ENCODE results near the gene SYT6. TPM values are rescaled to one million over a fixed set of nuclear protein-coding genes. Genes with fewer than 3 reads are reported as not detected.

The SYT6 gene
- total and polyA plus RNA-seq, 2 donors (not counting 1 experiment from before 2014, with no cell fraction given) = not detected

GRCh38 chr1:114180742-114181141 lies 27.1 kb upstream of the SYT6 start:
- no peak overlapping the region for H3K4me3 ChIP-seq (replicated peaks in 1 of 4; ENCODE audit: control extremely low read depth in 1 of 4, insufficient read depth in 1 of 4, low read depth in 3 of 4, low read length in 4 of 4)
- H2AFZ ChIP-seq (ENCODE audit: low read length) = no peak overlapping the region
- H3K9ac ChIP-seq (ENCODE audit: insufficient read depth, low read length) = no peak overlapping the region
- TF ChIP-seq CTCF (conservative IDR thresholded peaks at IDR 0.05 in 1 of 2, IDR thresholded peaks at IDR 0.05 in 1 of 2; ENCODE audit: low read depth in 1 of 2, low read length in 2 of 2) = no peak
- TF ChIP-seq EZH2 (IDR thresholded peaks at IDR 0.05; ENCODE audit: low read length, missing control alignments) = no peak
- no peaks in the 10 kb centered on the region for H3K79me2 ChIP-seq (ENCODE audit: control insufficient read depth, insufficient read depth, low read length)
- DNase-seq (ENCODE audit: low read depth in 2 of 2) = no peak
- no peaks in the 10 kb centered on the region for H3K36me3 ChIP-seq (ENCODE audit: control insufficient read depth, insufficient read depth, low read length)
- no peaks in the 10 kb centered on the region for H3K4me1 ChIP-seq (ENCODE audit: control insufficient read depth, extremely low read depth, insufficient read depth, low read length)
- no peaks in the 10 kb centered on the region for H4K20me1 ChIP-seq (ENCODE audit: control insufficient read depth, extremely low read depth, insufficient read depth, low read length)
- peaks cover 2% of the 10 kb centered on the region for H3K27me3 ChIP-seq (ENCODE audit: control insufficient read depth, insufficient read depth, low read length)
- no peak overlapping the region for H3K4me2 ChIP-seq (ENCODE audit: extremely low read depth, insufficient read depth, low read length)
- H3K9me3 ChIP-seq (ENCODE audit: control insufficient read depth, insufficient read depth, low read depth, low read length) = no peaks in the 10 kb centered on the region
- no peak overlapping the region for H3K27ac ChIP-seq (ENCODE audit: insufficient read depth, low read length)

GRCh38 chr1:114178936-114179335 lies 25.3 kb upstream of the SYT6 start:
- Histone ChIP-seq H3K9me3 (ENCODE audit: control insufficient read depth, insufficient read depth, low read depth, low read length) (no peaks in the 10 kb centered on the region), H3K36me3 (ENCODE audit: control insufficient read depth, insufficient read depth, low read length) (no peaks in the 10 kb centered on the region), H3K4me3 (replicated peaks in 1 of 4; ENCODE audit: control extremely low read depth in 1 of 4, insufficient read depth in 1 of 4, low read depth in 3 of 4, low read length in 4 of 4) (no peak overlapping the region), H3K4me2 (ENCODE audit: extremely low read depth, insufficient read depth, low read length) (no peak overlapping the region), H3K27me3 (ENCODE audit: control insufficient read depth, insufficient read depth, low read length) (peaks cover 2% of the 10 kb centered on the region), H3K27ac (ENCODE audit: insufficient read depth, low read length) (no peak overlapping the region), H3K79me2 (ENCODE audit: control insufficient read depth, insufficient read depth, low read length) (no peaks in the 10 kb centered on the region), H3K4me1 (ENCODE audit: control insufficient read depth, extremely low read depth, insufficient read depth, low read length) (no peaks in the 10 kb centered on the region), H2AFZ (ENCODE audit: low read length) (no peak overlapping the region), H3K9ac (ENCODE audit: insufficient read depth, low read length) (no peak overlapping the region), H4K20me1 (ENCODE audit: control insufficient read depth, extremely low read depth, insufficient read depth, low read length) (no peaks in the 10 kb centered on the region)
- DNase-seq (ENCODE audit: low read depth in 2 of 2) = no peak
- TF ChIP-seq CTCF (conservative IDR thresholded peaks at IDR 0.05 in 1 of 2, IDR thresholded peaks at IDR 0.05 in 1 of 2; ENCODE audit: low read depth in 1 of 2, low read length in 2 of 2) = no peak
- TF ChIP-seq EZH2 (IDR thresholded peaks at IDR 0.05; ENCODE audit: low read length, missing control alignments) = no peak

- Histone ChIP-seq H3K27ac (ENCODE audit: insufficient read depth, low read length) (no peak overlapping the region), H3K27me3 (ENCODE audit: control insufficient read depth, insufficient read depth, low read length) (peaks cover 2% of the 10 kb centered on the region), H3K9me3 (ENCODE audit: control insufficient read depth, insufficient read depth, low read depth, low read length) (no peaks in the 10 kb centered on the region), H2AFZ (ENCODE audit: low read length) (no peak overlapping the region), H3K9ac (ENCODE audit: insufficient read depth, low read length) (no peak overlapping the region), H3K4me1 (ENCODE audit: control insufficient read depth, extremely low read depth, insufficient read depth, low read length) (no peaks in the 10 kb centered on the region), H3K36me3 (ENCODE audit: control insufficient read depth, insufficient read depth, low read length) (no peaks in the 10 kb centered on the region), H3K4me2 (ENCODE audit: extremely low read depth, insufficient read depth, low read length) (no peak overlapping the region), H3K79me2 (ENCODE audit: control insufficient read depth, insufficient read depth, low read length) (no peaks in the 10 kb centered on the region), H3K4me3 (replicated peaks in 1 of 4; ENCODE audit: control extremely low read depth in 1 of 4, insufficient read depth in 1 of 4, low read depth in 3 of 4, low read length in 4 of 4) (no peak overlapping the region), H4K20me1 (ENCODE audit: control insufficient read depth, extremely low read depth, insufficient read depth, low read length) (no peaks in the 10 kb centered on the region)
- no peak for DNase-seq (ENCODE audit: low read depth in 2 of 2)
- TF ChIP-seq CTCF (conservative IDR thresholded peaks at IDR 0.05 in 1 of 2, IDR thresholded peaks at IDR 0.05 in 1 of 2; ENCODE audit: low read depth in 1 of 2, low read length in 2 of 2) (no peak), EZH2 (IDR thresholded peaks at IDR 0.05; ENCODE audit: low read length, missing control alignments) (no peak)
Observed at GRCh38 chr1:114177282-114177681, 23.6 kb upstream of the SYT6 start.
